Measurements from ENCODE around the gene KCND3.

DNA sequence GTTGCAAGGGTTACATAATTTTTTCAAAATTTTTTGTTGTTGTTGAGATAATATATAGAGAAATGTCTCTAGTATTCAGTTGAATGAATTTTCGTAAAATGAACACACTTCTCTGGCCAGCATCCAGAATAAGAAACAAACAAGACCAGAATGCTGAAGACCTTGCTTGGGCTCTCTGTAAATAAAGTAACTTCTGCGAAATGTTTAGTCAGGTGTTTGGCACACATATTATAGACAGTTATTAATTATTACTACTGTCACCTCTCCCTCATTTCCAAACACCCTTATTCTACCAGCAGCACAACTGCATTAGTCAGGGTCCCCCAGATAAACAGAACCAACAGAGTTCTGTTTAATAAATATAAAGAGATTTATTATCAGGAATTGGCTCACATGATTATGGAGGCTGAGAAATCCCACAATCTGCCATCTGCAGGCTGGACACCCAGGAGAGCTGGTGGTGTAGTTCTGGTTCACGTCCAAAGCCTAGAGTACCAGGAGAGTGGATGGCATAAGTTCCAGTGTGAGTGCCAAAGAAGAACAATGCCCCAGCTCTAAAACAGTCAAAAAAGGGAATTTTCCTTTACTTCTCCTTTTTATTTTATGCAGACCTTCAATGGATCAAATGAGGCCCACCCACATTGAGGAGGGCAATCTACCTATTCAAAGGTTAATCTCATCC lies 44.1 kb upstream of the KCND3 start:
- TF ChIP-seq POLR2AphosphoS5 (IDR thresholded peaks at IDR 0.05; ENCODE audit: borderline replicate concordance, low read depth, low read length) (no peak), EZH2 (IDR thresholded peaks at IDR 0.05) (no peak)

All from SK-N-MC (cell line).